Uterus (tissue), 4 donors: ENCODE results near the gene HMGB2. TPM values are rescaled to one million over a fixed set of nuclear protein-coding genes. Genes with fewer than 3 reads are reported as not detected.
A peak's percentile ranks its signal among the peaks of the same experiment; 100 is the strongest.

ENCODE experiments used
- DNase-seq, 2 donors: peaks; one replicate each; pipeline ENCODE4 v3.0.0-alpha.2; 2019 to 2020
- H3K27ac ChIP-seq, 2 donors: fragments of 200-600 bp; sonication (generic); 1 replicate in 1 of 2; 2 replicates in 1 of 2; pipeline ENCODE4 v1.5.1; 2016 to 2018
- H3K27me3 ChIP-seq, 2 donors: fragments of 200-600 bp; sonication (generic); one replicate each; pipeline ENCODE4 v1.5.1; 2018 to 2019; ENCODE audit warnings: control low read depth in 1 of 2
- H3K36me3 ChIP-seq, 2 donors: fragments of 200-600 bp; sonication (generic); one replicate each; pipeline ENCODE4 v1.5.1; 2019; ENCODE audit warnings: control low read depth in 1 of 2
- H3K4me1 ChIP-seq, 2 donors: fragments of 200-600 bp; sonication (generic); one replicate each; pipeline ENCODE4 v1.5.1; 2018 to 2019; ENCODE audit warnings: control low read depth in 1 of 2
- H3K4me3 ChIP-seq, 2 donors: fragments of 200-600 bp; sonication (generic); 1 replicate in 1 of 2; 2 replicates in 1 of 2; pipeline ENCODE4 v1.5.1; 2018 to 2019; ENCODE audit warnings: mild to moderate bottlenecking in 1 of 2
- H3K9me3 ChIP-seq, 2 donors: fragments of 200-600 bp; sonication (generic); one replicate each; pipeline ENCODE4 v1.5.1; 2019; ENCODE audit warnings: control low read depth in 1 of 2
- CTCF ChIP-seq, 4 experiments: fragments of 200-600 bp in 2 of 4; fragments of 450-650 bp in 2 of 4; sonication (generic) in 2 of 4; IDR thresholded peaks; one replicate each; pipeline ENCODE4 v1.5.1; 2016 to 2019; ENCODE audit warnings: antibody characterized with exemption in 4 of 4, mild to moderate bottlenecking in 2 of 4, moderate library complexity in 1 of 4
- POLR2A ChIP-seq, 2 donors: fragments of 450-650 bp; IDR thresholded peaks; one replicate each; pipeline ENCODE4 v1.6.1; 2016; ENCODE audit warnings: antibody characterized with exemption in 2 of 2, mild to moderate bottlenecking in 1 of 2, moderate library complexity in 1 of 2
- intact Hi-C: fragments of 100-400 bp; cut with DNase I; formaldehyde crosslinking; loops from one replicate; pipeline ENCODE4 v1.15.1; 2023; ENCODE audit warnings: low total_unique reads
- total RNA-seq, 4 donors: library from RNA; depleted of rRNA in 3 of 4; stranded (reverse); fragments of >200 nt in 3 of 4; gene quantifications; one replicate each; pipeline versions ENCODE4 v1.1.0 to v1.2.4, GENCODE V29; 2014 to 2023
- donor health status: DM: yes; HTN: yes; CAD: no.

The HMGB2 gene
- total RNA-seq, 4 donors from 2014 or later: 19.4 to 194 (median 74.3) TPM

- H3K4me1 ChIP-seq: no peaks in the 10 kb centered on the region
- H3K4me3 ChIP-seq: no peak overlapping the region
- no peak for DNase-seq
- no peak overlapping the region for H3K27ac ChIP-seq
- H3K9me3 ChIP-seq: peaks cover 0 to 5% of the 10 kb centered on the region in 2 donors
- H3K36me3 ChIP-seq: no peaks in the 10 kb centered on the region
- intact Hi-C loops: no loop called here
- no peaks in the 10 kb centered on the region for H3K27me3 ChIP-seq
- no peak for TF ChIP-seq CTCF (IDR thresholded peaks at IDR 0.05)
- TF ChIP-seq POLR2A (IDR thresholded peaks at IDR 0.05): no peak
Measured at GRCh38 chr4:173291899-173292298, 42.3 kb downstream of the HMGB2 start.

GRCh38 chr4:173289353-173289727, 44.8 kb downstream of the HMGB2 start:
- Histone ChIP-seq H3K36me3 (no peaks in the 10 kb centered on the region), H3K4me3 (no peak overlapping the region), H3K27me3 (no peaks in the 10 kb centered on the region), H3K27ac (no peak overlapping the region), H3K9me3 (peaks cover 0 to 12% of the 10 kb centered on the region in 2 donors), H3K4me1 (no peaks in the 10 kb centered on the region)
- no peak for TF ChIP-seq CTCF (IDR thresholded peaks at IDR 0.05)
- DNase-seq: no peak
- intact Hi-C loops: no loop called here

GRCh38 chr4:173288698-173289352, 45.3 kb downstream of the HMGB2 start:
- Histone ChIP-seq H3K4me1 (no peaks in the 10 kb centered on the region), H3K27ac (no peak overlapping the region), H3K27me3 (no peaks in the 10 kb centered on the region), H3K4me3 (no peak overlapping the region), H3K9me3 (peaks cover 0 to 12% of the 10 kb centered on the region in 2 donors), H3K36me3 (no peaks in the 10 kb centered on the region)
- TF ChIP-seq POLR2A (IDR thresholded peaks at IDR 0.05) (no peak), CTCF (IDR thresholded peaks at IDR 0.05) (no peak)
- DNase-seq: no peak
- intact Hi-C loops: no loop called here

GRCh38 chr4:173288296-173288695, 45.9 kb downstream of the HMGB2 start:
- no peaks in the 10 kb centered on the region for H3K36me3 ChIP-seq
- intact Hi-C loops: no loop called here
- H3K27ac ChIP-seq: no peak overlapping the region
- DNase-seq: peak; percentile 29 to 77
- peaks cover 0 to 12% of the 10 kb centered on the region in 2 donors for H3K9me3 ChIP-seq
- no peaks in the 10 kb centered on the region for H3K27me3 ChIP-seq
- no peaks in the 10 kb centered on the region for H3K4me1 ChIP-seq
- peak in 3 of 4 experiments; percentile 31 to 42 (median 42) for TF ChIP-seq CTCF (IDR thresholded peaks at IDR 0.05)
- no peak for TF ChIP-seq POLR2A (IDR thresholded peaks at IDR 0.05)
- H3K4me3 ChIP-seq: no peak overlapping the region

- intact Hi-C loops: no loop called here
- DNase-seq: no peak
- Histone ChIP-seq H3K27me3 (no peaks in the 10 kb centered on the region), H3K27ac (no peak overlapping the region), H3K4me3 (no peak overlapping the region), H3K4me1 (no peaks in the 10 kb centered on the region), H3K36me3 (no peaks in the 10 kb centered on the region), H3K9me3 (peaks cover 0 to 12% of the 10 kb centered on the region in 2 donors)
- no peak for TF ChIP-seq CTCF (IDR thresholded peaks at IDR 0.05)
- TF ChIP-seq POLR2A (IDR thresholded peaks at IDR 0.05): no peak
Measured at GRCh38 chr4:173287486-173287885, 46.7 kb downstream of the HMGB2 start.
